Neural cell (in vitro differentiated cells): ENCODE measurements around the gene NDUFA8. TPM values are rescaled to one million over a fixed set of nuclear protein-coding genes. Genes with fewer than 3 reads are reported as not detected.

Source experiments
- H2AFZ ChIP-seq: fragments of 200-600, 300-800 bp; sonication (generic), shearing (Covaris generic); 2 replicates; pipeline ENCODE4 v1.6.0; 2014; ENCODE audit warnings: low read depth, mild to moderate bottlenecking, antibody characterized with exemption, low read length, moderate library complexity
- H3F3A ChIP-seq: fragments of 200-600 bp; shearing (Covaris generic); 2 replicates; pipeline ENCODE4 v1.6.1; 2016; ENCODE audit warnings: mild to moderate bottlenecking, moderate library complexity, mixed read lengths, antibody characterized with exemption, low read length; ENCODE audit not compliant: insufficient read depth, poor library complexity, severe bottlenecking
- H3K27ac ChIP-seq: fragments of 200-600, 300-800 bp; sonication (generic), shearing (Covaris generic); 2 replicates; pipeline ENCODE4 v1.5.1; 2014; ENCODE audit warnings: mild to moderate bottlenecking, low read length, moderate library complexity
- H3K27me3 ChIP-seq: fragments of 300-800, 200-600 bp; sonication (generic), shearing (Covaris generic); 2 replicates; pipeline ENCODE4 v1.6.0; 2014; ENCODE audit warnings: mild to moderate bottlenecking, low read depth, low read length, moderate library complexity; ENCODE audit not compliant: insufficient read depth
- H3K36me3 ChIP-seq: fragments of 300-800, 200-600 bp; sonication (generic), shearing (Covaris generic); 2 replicates; pipeline ENCODE4 v1.5.1; 2014; ENCODE audit warnings: mild to moderate bottlenecking, antibody characterized with exemption, low read length, moderate library complexity; ENCODE audit not compliant: insufficient read depth
- H3K4me2 ChIP-seq: fragments of 300-800, 200-600 bp; sonication (generic), shearing (Covaris generic); 2 replicates; pipeline ENCODE4 v1.6.0; 2014; ENCODE audit warnings: mild to moderate bottlenecking, low read length
- H3K4me3 ChIP-seq: fragments of 300-800, 200-600 bp; sonication (generic), shearing (Covaris generic); 2 replicates; pipeline ENCODE4 v1.5.1; 2014; ENCODE audit warnings: mild to moderate bottlenecking, low read length, moderate library complexity
- H3K79me2 ChIP-seq: fragments of 200-600 bp; shearing (Covaris generic); replicated peaks from 2 replicates; pipeline ENCODE4 v1.6.0; 2014; ENCODE audit warnings: mild to moderate bottlenecking, low read length, moderate library complexity; ENCODE audit not compliant: insufficient read depth
- H3K9ac ChIP-seq: fragments of 300-800, 200-600 bp; sonication (generic), shearing (Covaris generic); 2 replicates; pipeline ENCODE4 v1.6.1; 2016; ENCODE audit warnings: mild to moderate bottlenecking, low read length, mixed read lengths
- H3K9me2 ChIP-seq: fragments of 200-600 bp; shearing (Covaris generic); 2 replicates; pipeline ENCODE4 v1.6.1; 2016; ENCODE audit warnings: mild to moderate bottlenecking, low read length, mixed read lengths; ENCODE audit not compliant: insufficient read depth
- H3K9me3 ChIP-seq: fragments of 200-600, 300-800 bp; sonication (generic), shearing (Covaris generic); 2 replicates; pipeline ENCODE4 v1.6.1; 2016; ENCODE audit warnings: mild to moderate bottlenecking, mixed run types, low read length, moderate library complexity, mixed read lengths
- H4K20me1 ChIP-seq: fragments of 200-600 bp; shearing (Covaris generic); 2 replicates; pipeline ENCODE4 v1.6.1; 2016; ENCODE audit warnings: mild to moderate bottlenecking, mixed run types; ENCODE audit not compliant: insufficient read depth
- EP300 ChIP-seq: fragments of 450-650 bp; conservative IDR thresholded peaks from 2 replicates; pipeline ENCODE4 v1.6.1; 2014; ENCODE audit warnings: antibody characterized with exemption, mild to moderate bottlenecking, moderate library complexity; ENCODE audit not compliant: poor library complexity, severe bottlenecking
- EZH2 ChIP-seq: fragments of 200-600, 300-800 bp; shearing (Covaris generic), sonication (generic); IDR thresholded peaks from 2 replicates; pipeline ENCODE4 v1.6.1; 2014; ENCODE audit warnings: antibody characterized with exemption, low read length, borderline replicate concordance, mild to moderate bottlenecking; ENCODE audit not compliant: insufficient read depth, poor library complexity, severe bottlenecking
- MXI1 ChIP-seq: fragments of 450-650 bp; conservative IDR thresholded peaks from 2 replicates; pipeline ENCODE4 v1.6.1; 2014; ENCODE audit warnings: antibody characterized with exemption, mild to moderate bottlenecking; ENCODE audit not compliant: poor library complexity, severe bottlenecking
- POLR2AphosphoS5 ChIP-seq: IDR thresholded peaks from 2 replicates; pipeline ENCODE4 v1.6.1; 2012
- RAD21 ChIP-seq: fragments of 450-650 bp; conservative IDR thresholded peaks from 2 replicates; pipeline ENCODE4 v1.6.1; 2014; ENCODE audit warnings: antibody characterized with exemption, mild to moderate bottlenecking, moderate library complexity
- REST ChIP-seq: IDR thresholded peaks from 2 replicates; pipeline ENCODE4 v1.6.1; 2012; ENCODE audit warnings: borderline replicate concordance
- SMC3 ChIP-seq: fragments of 450-650 bp; conservative IDR thresholded peaks from 2 replicates; pipeline ENCODE4 v1.6.1; 2014; ENCODE audit warnings: antibody characterized with exemption, mild to moderate bottlenecking, moderate library complexity; ENCODE audit not compliant: poor library complexity
- TAF1 ChIP-seq: IDR thresholded peaks from 2 replicates; pipeline ENCODE4 v1.6.1; 2012; ENCODE audit warnings: low read depth
- polyA plus RNA-seq: library from polyadenylated mRNA; depleted of rRNA; stranded (reverse); fragments of >200 nt; gene quantifications from 2 replicates; pipeline ENCODE4 v1.2.3, GENCODE V29; 2014

Gene NDUFA8
- polyA plus RNA-seq, 1 donor from 2014 or later, result 65.0 TPM

- no peaks in the 10 kb centered on the region for H3K79me2 ChIP-seq
- H3K9me3 ChIP-seq, result no peaks in the 10 kb centered on the region
- no peaks in the 10 kb centered on the region for H3K27me3 ChIP-seq
- H3F3A ChIP-seq, result no peaks in the 10 kb centered on the region
- TF ChIP-seq TAF1 (no peak), EP300 (no peak), REST (no peak), SMC3 (no peak), RAD21 (no peak)
- H4K20me1 ChIP-seq, result no peaks in the 10 kb centered on the region
- H2AFZ ChIP-seq, result no peak overlapping the region
- H3K9ac ChIP-seq, result no peak overlapping the region
- H3K36me3 ChIP-seq, result no peaks in the 10 kb centered on the region
- no peak overlapping the region for H3K4me2 ChIP-seq
- no peaks in the 10 kb centered on the region for H3K9me2 ChIP-seq
- H3K27ac ChIP-seq, result no peak overlapping the region
- H3K4me3 ChIP-seq, result no peak overlapping the region
These were observed 43.5 kb downstream of the NDUFA8 start for GRCh38 chr9:122116040-122116439.

GRCh38 chr9:122115176-122116035 is 44.2 kb downstream of the NDUFA8 start:
- Histone ChIP-seq H3K79me2 (no peaks in the 10 kb centered on the region), H3K9me2 (no peaks in the 10 kb centered on the region), H3K36me3 (no peaks in the 10 kb centered on the region), H3K4me3 (no peak overlapping the region), H3K4me2 (no peak overlapping the region), H2AFZ (no peak overlapping the region), H3F3A (no peaks in the 10 kb centered on the region), H3K9me3 (no peaks in the 10 kb centered on the region), H3K9ac (no peak overlapping the region), H3K27me3 (no peaks in the 10 kb centered on the region), H3K27ac (no peak overlapping the region), H4K20me1 (no peaks in the 10 kb centered on the region)
- TF ChIP-seq EP300 (no peak), MXI1 (no peak), POLR2AphosphoS5 (no peak), EZH2 (no peak), REST (no peak), TAF1 (no peak), SMC3 (no peak), RAD21 (no peak)
